DMS79 treated with DMSO at 0.1 percent for 48 hours (cell line): ENCODE measurements around the gene CDC27.
"Not testable (repeated sequence)": the region's sequence is repeated elsewhere in the genome, so short reads cannot be mapped to it uniquely, and the experiment has no call there.

ENCODE experiments used
- DNase-seq: peaks from one replicate; lab custom pipeline; 2025; lab: John Stamatoyannopoulos, UW

CDC27 gene

DNA sequence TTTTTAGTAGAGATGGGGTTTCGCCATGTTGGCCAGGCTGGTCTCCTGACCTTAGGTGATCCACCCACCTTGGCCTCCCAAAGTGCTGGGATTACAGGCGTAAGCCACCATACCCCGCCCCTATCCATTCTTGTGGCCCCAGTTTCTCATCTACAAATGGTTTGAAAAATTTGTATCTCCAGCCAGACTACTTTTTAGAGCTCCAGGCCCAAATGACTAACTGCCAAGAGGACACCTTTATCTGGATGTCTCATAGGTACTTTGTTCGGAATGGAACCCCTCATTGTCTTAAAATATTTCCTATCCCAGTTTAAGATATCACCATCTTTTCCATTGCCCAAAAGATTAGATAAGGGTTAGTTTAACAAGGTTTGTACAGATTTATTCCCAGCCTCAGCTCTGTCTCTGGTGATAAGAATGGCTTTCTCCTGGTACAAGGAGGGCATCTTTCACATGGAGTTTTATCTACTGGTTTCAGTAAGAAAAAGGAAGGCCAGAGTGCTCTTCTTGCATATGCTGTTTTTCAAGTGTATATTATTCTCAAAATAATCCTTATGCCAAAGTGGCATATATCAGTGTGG is 4.9 kb upstream of the CDC27 start:
- no peak for DNase-seq

DNA sequence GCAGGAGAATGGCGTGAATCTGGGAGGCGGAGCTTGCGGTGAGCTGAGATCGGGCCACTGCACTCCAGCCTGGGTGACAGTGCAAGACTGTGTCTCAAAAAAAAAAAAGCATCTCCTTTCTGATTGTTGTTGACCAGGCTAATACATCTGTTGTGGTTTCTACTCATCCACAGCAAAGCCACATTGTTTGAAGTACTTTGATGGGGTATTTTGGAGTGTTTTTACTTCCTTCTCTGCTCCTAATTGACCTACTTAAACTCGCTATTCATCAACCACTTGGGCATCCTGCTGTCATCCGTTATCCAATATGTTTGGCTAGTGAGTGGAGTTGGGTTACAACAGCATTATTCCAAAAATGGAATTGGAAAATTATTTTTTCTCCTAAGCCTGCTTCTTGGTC is 3.5 kb upstream of the CDC27 start:
- DNase-seq: peak; percentile 97

DNA sequence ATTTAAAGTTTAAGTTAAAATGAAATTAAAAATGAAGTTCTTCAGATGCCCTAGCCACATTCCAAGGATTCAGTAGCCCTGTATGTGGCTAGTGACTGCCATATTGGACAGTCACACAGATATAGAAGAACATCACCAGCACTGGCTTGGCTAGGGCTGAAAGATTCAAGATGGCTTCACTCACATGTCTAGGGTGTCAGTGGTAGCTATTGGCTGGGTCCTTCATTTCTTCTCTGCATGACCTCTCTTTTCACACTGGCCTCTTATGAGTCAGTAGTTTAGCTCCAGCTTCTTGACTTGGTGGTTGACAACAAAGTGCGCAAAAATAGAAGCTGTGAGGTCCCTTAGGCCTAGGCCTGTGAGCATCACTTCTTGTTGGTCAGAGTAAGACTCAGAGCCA is 1.7 kb upstream of the CDC27 start:
- no peak for DNase-seq

DNA sequence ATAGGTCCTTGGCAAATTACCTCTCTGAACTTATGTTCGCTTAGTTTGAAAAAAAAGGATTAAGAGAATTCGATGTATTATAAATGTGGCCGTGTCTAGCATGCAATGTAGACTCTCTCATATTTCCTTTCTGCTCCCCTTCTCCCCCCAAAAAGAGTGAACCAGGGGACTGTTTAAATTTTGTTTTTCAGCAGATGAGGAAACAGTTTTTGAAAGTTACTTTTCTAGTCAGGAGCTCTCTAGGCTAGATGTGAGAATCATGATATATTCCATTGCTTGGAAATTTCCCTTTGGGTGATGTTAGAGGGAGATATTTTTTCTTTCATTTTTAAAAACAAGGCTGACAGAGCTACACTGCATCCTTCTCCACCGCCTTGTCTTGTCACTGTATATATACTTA is 1.1 kb upstream of the CDC27 start:
- DNase-seq: no peak

DNA sequence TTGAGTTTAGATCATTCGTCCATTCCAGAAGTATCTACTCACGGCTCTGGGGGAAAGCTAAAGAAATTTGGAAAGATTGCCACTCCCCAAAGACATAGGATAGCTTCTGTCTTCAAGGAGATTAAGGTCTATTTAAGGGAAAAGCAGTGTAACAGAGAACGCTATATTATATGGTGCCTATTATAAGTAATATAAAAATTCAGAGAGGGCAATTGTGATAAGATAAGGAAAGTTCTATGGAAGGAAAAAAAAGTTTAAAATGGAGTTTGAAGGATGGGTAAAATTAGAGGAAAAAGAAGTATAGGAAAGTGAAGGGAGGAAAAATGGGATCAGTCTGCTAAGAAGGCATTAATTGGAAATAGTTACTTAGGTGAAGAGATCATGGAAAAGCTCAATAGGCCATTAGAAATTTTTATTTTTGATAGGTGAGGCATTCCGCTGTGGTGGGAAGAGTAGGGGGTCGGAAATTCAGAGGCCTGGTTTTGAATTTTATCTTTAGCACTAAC is 690 bp upstream of the CDC27 start:
- no peak for DNase-seq

DNA sequence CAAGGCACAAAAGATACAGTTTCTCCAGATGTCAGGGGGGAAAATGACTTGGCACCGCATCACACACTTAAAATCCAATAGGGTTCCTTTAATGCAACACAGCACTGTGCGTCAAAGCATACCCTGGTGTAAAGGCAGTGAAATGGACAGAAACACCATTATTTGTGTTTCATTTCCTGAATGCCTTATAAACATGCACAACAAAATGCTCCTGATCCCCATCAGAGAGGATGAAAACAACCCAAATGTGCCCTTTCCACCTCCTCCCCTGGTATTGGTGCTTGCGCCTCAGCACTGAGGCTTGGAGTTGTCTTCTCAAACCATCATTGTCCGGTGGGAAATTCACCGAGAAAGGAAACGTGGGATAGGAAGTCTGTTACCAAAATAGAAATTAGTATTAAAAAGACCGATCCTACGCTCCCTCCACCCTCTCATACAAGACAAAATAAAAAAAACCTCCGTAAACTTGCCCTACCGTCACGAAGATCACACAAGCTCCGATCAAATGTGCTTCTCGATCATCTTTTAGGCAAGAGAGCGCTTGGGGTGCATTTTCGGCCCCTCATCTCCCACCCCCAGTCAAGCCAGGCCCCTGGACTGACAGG is 722 bp downstream of the CDC27 start:
- peak; percentile 22 for DNase-seq

DNA sequence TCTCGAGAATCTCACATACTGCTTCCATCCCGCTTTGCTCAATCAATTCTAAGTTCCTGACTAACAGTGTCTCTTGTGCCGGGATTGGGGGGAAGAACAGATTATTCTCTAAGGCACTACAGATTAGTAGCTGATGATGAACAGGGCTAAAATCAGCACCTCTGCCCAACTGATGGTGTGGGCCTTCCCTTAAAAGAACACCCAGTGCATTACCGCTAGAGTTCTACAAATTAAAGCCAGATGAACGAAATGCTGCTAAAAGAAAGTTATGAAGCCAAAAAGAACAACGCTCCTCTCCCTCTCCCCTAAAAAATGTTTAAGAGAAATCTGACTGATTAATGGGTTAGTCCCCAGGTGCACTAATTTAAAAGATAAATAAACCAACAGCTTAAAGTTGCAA is 4.4 kb downstream of the CDC27 start:
- no peak for DNase-seq

DNA sequence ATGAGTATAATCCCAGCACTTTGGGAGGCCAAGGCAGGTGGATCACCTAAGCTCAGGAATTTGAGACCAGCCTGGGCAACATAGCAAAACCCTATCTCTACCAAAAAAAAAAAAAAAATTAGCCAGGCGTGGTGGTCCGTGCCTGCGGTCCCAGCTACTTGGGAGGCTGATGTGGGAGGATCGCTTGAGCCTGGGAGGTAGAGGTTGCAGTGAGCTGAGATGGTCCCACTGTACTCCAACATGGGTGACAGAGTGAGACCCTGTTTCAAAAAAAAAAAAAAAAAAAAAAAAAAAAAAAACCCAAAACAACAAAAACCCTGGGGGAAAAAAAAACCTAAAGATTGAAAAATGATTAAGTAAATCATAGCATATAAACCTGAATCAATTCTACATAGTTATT is 8.1 kb downstream of the CDC27 start:
- not testable (repeated sequence) for DNase-seq

DNA sequence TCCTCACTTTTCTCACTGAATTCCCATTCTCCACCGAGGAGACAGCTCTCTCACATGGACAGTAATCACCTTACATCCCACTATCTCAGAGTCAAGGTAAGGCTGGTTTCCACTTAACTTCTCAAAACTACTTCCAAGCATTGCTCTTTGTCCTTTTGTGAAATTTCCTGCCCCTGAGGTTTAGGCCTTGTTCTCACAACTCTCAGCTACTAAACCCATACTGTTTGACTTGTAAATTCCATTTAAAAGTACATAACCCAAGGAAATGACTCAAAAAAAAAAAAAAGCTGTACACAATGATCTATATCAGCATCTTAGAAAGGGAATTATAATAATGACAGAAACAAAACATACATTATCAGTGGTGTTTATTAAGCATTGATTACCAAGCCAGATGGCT is 8.8 kb downstream of the CDC27 start:
- no peak for DNase-seq

DNA sequence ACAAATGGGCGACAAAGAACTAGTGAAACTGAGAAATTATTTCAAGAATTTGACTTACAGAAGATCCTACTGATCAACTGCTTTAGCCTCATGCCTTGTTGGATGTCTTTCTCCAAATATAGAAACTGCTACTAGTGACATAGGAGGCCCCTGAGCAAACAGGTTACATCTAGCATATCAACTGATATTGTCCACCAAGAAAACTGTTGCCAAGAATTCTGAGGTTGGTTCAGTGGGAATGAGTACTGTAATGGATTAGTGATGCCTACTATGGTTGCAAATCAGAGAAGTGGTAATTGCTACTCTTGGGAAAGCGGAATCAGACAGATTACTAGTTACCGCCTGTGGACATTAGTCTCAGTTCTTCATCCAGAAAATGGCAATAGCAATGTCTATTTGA is 10.0 kb downstream of the CDC27 start:
- DNase-seq: no peak

DNA sequence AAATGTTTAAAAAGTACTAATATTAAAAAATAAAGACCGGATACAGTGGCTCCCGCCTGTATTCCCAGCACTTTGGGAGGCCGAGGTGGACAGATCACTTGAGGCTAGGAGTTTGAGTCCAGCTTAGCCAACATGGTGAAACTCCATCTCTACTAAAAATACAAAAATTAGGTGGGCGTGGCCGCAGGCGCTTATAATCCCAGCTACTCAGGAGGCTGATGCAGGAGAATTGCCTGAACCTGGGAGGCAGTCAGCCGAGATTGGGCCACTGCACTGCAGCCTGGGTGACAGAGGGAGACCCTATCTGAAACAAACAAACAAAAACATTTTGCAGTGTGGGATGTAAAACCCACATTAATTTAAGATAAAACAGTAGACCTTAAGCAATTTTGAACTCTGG is 11.8 kb downstream of the CDC27 start:
- DNase-seq: no peak

DNA sequence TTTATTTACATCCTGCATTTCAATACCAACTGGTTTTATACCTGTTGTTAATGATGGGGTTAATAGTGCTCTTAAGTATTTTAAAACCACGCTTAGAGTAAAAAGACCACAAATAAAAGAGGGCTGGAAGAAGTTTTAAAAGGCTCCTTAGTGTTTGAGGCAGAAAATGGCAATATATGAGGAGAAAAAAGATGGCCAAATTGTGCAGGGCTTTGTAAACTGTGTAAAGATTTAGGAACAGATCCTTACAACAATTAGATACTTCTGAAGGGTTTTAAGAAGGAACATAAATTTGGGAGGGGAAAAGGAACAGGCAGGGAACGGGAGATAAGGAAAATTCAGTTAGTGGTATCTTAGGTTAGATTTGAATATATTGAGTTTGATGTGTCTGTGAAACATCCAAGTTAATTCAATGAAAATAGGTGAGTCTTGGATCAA is 12.7 kb downstream of the CDC27 start:
- no peak for DNase-seq

DNA sequence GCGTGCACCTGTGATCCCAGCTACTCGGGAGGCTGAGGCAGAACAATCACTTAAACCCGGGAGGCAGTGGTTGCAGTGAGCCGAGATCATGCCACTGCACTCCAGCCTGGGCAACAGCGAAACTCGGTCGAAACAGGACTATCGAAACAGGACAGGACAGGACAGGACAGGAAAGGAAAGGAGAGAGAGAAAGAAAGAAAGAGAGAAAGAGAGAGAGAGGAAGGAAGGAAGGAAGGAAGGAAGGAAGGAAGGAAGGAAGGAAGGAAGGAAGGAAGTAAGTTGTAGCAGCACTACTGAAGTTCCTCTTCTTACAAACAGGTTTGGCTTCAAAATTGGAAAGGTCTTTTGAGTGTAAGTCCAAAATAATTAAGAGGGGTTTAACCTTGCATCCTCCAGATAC is 14.3 kb downstream of the CDC27 start:
- not testable (repeated sequence) for DNase-seq

DNA sequence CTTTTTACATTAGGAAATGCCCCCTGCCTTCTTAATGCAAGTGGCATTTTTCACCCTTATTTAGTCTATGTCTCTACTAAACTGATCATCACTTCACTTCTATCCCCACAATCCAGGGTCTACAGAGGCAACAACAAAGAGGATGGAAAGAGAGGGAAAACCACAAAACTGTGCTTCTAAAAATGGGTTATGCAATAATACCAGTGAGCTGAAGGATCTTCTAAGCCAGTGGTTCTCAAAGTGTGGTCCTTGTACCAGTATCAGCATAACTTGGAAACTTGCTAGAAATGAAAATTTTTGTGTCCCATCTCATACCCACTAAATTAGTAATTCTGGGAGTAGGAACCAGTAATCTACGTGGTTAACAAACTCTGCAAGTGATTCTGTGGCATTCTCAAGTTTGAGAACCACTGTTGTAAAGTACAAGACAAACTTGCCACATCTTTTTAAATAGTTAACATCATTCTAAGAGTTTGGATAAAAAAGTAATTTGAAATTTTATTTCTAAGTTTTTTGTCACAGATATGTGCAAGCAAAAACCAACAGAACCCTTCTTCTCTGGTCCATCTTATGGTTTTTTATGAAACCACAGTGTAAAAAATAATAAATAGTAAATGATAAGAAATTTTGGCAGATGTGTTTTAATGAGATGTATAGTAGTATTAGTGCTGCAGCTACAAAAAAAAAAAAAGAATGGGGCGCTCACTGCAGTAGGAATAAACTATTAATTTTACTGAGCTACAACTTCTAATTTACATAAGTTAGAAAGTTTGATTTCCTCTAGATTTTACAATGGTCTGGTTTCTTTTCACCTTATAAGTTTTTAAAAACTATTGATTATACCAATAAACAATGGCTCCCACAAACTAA is 16.2 kb downstream of the CDC27 start:
- DNase-seq: no peak

DNA sequence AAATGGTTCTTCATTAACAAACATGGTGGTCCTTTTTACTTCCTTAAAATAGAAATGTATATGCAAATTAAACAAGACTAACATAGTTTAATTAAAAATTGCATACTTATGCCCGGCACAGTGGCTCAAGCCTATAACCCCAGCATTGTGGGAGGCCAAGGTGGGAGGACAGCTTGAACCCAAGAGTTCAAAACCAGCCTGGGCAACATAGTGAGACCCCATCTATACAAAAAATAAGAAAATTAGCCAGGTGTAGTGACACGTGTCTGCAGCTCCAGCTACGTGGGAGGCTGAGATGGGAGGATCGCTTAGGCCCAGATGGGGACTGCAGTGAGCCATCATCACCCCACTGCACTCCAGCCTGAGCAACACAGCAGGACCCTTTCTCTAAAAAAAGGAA is 18.4 kb downstream of the CDC27 start:
- no peak for DNase-seq

DNA sequence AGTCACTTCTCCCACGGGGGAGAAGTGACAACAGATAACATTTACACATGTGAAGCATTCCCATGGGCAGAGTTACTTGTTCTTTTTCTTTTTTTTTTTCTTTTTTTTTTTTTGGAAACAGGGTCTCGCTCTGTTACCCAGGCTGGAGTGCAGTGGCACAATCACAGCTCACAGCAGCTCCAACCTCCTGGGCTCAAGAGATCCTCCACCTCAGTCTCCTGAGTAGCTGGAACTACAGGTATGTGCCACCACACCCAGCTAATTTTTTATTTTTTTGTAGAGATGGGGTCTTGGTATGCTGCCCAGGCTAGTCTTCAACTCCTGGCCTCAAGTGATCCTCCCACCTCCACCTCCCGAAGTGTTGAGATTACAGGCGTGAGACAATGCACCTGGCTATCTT is 20.2 kb downstream of the CDC27 start:
- DNase-seq: not testable (repeated sequence)

DNA sequence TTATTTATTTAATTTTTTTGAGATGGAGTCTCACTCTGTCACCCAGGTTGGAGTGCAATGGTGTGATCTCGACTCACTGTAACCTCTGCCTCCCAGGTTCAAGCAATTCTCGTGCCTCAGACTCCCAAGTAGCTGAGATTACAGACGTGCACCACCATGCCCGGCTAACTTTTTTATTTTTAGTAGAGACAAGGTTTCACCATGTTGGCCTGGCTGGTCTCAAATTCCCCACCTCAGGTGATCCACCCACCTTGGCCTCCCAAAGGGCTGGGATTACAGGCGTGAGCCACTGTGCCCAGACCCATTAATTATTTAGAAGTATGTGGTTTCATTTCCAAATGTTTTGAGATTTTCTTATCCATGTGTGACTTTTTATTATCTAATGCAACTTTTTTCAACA is 22.2 kb downstream of the CDC27 start:
- not testable (repeated sequence) for DNase-seq

DNA sequence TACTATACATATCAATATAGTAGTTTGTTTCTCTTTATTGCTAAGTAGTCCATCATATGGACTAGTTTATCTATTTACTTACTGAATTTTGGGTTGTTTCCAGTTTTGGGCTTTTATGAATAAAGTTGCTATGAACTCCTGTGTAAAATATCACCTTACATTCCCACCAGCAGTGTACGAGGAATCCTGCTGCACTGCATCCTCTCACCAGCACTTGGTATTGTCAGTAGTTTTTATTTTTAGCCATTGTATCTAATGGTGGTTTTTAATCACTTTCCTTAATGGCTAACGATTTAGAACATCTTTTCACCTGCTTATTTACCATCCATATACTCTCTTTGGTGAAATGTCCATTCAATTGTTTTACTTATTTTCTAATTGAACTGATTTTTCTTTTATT is 24.0 kb downstream of the CDC27 start:
- DNase-seq: no peak

DNA sequence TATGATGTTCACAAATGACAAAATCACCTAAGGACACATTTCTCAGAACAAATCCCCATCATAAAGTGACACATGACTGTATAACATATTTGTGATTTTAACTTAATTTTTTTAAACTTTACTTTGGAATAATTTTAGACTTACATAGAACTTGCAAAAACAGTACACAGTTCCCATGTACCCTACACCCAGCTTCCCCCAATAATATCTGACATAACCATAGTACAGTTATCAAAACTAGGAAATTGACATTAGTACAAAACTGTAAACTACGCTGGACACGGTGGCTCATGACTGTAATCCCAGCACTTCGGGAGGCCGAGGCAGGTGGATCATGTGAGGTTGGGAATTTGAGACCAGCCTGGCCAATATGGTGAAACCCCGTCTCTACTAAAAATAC is 24.8 kb downstream of the CDC27 start:
- no peak for DNase-seq

DNA sequence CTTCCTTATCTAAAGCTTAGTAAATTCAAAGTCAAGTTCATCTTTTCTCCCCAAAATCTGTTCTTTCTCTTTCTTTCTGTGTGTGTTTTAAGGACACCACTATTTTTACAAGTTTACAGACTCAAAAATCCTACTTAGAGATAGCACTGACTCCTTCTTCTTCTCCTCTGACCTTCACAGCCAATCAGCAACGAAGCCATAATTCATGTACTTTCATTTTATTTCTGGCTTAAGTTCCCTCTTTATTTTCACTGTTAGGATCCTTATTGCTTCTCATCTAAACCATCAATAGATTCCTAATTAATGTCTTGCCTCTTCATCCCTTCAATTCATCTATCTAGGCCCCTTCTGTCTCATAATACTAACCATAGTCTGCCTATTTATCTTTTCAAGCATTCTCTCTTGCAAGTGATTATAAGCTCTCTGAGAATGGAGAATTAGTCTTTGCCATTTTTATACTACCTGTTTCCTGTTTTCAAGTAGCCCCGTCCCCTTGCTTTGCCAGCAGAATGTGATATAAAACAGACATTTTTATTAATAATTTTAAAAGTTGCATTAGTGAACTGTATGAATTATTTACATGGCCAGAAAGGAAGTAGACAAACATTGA is 27.0 kb downstream of the CDC27 start:
- DNase-seq: no peak

DNA sequence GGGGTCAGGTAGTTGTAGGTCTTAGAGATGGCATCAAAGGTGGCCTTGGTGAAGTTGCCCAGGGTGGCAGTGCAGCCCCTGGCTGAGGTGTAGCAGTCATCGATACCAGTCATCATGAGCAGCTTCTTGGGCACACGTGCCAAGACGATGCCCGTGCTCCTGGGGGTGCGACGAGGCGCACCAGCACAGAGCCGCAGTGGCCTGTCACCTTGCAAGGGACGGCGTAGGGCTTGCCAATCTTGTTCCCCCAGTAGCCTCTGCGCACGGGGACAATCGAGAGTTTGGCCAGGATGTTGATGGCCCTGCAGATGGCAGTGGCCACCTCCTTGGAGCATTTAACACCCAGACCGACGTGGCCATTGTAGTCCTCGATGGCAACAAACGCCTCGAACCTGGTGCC is 29.8 kb downstream of the CDC27 start:
- DNase-seq: no peak

DNA sequence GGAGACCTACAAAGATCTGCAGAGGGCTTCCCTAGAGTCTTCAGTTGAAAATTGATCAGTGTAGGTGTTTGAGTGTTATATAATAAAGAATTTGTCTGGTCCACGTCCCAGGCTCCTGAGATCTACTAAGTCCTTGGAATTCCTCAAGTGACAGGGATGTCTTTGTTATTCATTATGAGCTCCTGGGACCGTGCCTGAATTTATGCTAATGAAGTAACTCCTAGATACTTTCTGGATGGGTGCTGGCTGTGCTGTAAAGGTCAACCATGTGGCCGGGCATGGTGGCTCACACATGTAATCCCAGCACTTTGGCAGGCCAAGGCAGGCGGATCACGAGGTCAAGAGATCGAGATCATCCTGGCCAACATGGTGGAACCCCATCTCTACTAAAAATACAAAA is 43.7 kb downstream of the CDC27 start:
- DNase-seq: no peak

DNA sequence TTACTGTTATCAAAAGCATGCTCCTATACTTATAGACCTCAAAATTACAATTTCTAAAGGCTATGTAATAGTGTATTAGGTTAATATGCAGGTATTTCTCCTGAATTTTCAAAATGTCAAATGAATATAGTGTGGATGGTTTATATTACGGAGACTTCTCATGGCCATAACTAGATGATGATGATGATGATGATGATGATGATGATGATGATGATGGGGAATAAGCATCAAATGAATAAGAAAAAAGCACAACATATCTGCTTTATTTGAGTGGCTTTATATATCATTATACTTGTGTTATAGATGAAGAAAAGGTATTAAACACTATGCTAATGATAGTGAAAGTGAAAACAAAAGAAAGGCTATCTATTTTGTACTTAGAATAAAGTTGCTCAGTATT is 53.9 kb downstream of the CDC27 start:
- no peak for DNase-seq
